ENCODE results near the gene KAT2B. TPM values are rescaled to one million over a fixed set of nuclear protein-coding genes. Genes with fewer than 3 reads are reported as not detected.

KAT2B gene
- total and polyA plus RNA-seq, 2 of the 8 experiments (the other 6 are each of a cell fraction or from before 2014, with no cell fraction given) = 0.24 to 0.91 TPM

- no peak overlapping the region for H2BK20ac ChIP-seq (ENCODE audit: low read length)
- WGBS, 2 experiments (ENCODE audit: extremely low coverage in 1 of 2, insufficient coverage in 1 of 2, insufficient read length in 1 of 2, insufficient replicate concordance in 2 of 2, low coverage in 1 of 2, low lambda C conversion rate in 2 of 2, missing lambda C conversion rate in 1 of 2) = 89% methylated on average over 2 of the region's 2 CpGs; no CpG with 5 or more reads in 1 of the 2 experiments
- H3K27me3 ChIP-seq (replicated peaks in 1 of 4; ENCODE audit: control insufficient read depth in 3 of 4, extremely low read depth in 1 of 4, insufficient read depth in 3 of 4, low read length in 3 of 4) = no peaks in the 10 kb centered on the region
- H3K56ac ChIP-seq (replicated peaks; ENCODE audit: insufficient read length, low read depth, low read length) = no peak overlapping the region
- FAIRE-seq (no peak), DNase-seq (ENCODE audit: low read depth in 1 of 2, low spot score in 2 of 2) (no peak)
- POLR2A ChIA-PET (ENCODE audit: partially characterized antibody) = no interaction called here
- no peak overlapping the region for H3K27ac ChIP-seq (ENCODE audit: low read depth, low read length)
- H3K23ac ChIP-seq (ENCODE audit: insufficient read length) = no peak overlapping the region
- no peaks in the 10 kb centered on the region for H3K79me1 ChIP-seq (ENCODE audit: low read depth, low read length)
- no peak overlapping the region for H2AFZ ChIP-seq (ENCODE audit: low read length)
- no peak overlapping the region for H4K91ac ChIP-seq (replicated peaks; ENCODE audit: insufficient read length, low read length)
- H4K5ac ChIP-seq (ENCODE audit: insufficient read length, low read depth, low read length) = no peak overlapping the region
- H4K20me1 ChIP-seq (replicated peaks in 1 of 2; ENCODE audit: control insufficient read depth in 1 of 2, insufficient read depth in 2 of 2, low read length in 2 of 2) = no peaks in the 10 kb centered on the region
- no peak overlapping the region for H2BK15ac ChIP-seq (ENCODE audit: low read length)
- no peaks in the 10 kb centered on the region for H3K79me2 ChIP-seq (ENCODE audit: control insufficient read depth in 1 of 2, insufficient read depth in 2 of 2, low read length in 2 of 2)
- no peaks in the 10 kb centered on the region for H3K36me3 ChIP-seq (ENCODE audit: control insufficient read depth in 2 of 4, insufficient read depth in 4 of 4, low read length in 3 of 4)
- peaks cover 0 to 7% (median 0%) of the 10 kb centered on the region in 4 experiments; a peak in 1 of 7 replicates for H3K4me1 ChIP-seq (replicated peaks in 1 of 4; ENCODE audit: control insufficient read depth in 3 of 4, insufficient read depth in 4 of 4, low read length in 3 of 4)
- CTCF ChIA-PET (ENCODE audit: partially characterized antibody) = no interaction called here
- no peak for TF ChIP-seq CREB1 (IDR thresholded peaks at IDR 0.05)
- TF ChIP-seq POU5F1 (IDR thresholded peaks at IDR 0.05; ENCODE audit: low read depth, low read length) = no peak
- no peak for TF ChIP-seq SP1 (IDR thresholded peaks at IDR 0.05; ENCODE audit: low read depth, low read length)
- TF ChIP-seq TCF12 (IDR thresholded peaks at IDR 0.05; ENCODE audit: low read depth, low read length) = no peak
- no peak for TF ChIP-seq CBX8 (IDR thresholded peaks at IDR 0.05; ENCODE audit: borderline replicate concordance, low read depth, low read length)
- no peak for TF ChIP-seq TEAD4 (IDR thresholded peaks at IDR 0.05; ENCODE audit: low read depth, low read length)
- no peak for TF ChIP-seq POLR2A (IDR thresholded peaks at IDR 0.05; ENCODE audit: control extremely low read depth in 1 of 2, low read depth in 2 of 2, low read length in 2 of 2)
- no peak for TF ChIP-seq SP4 (IDR thresholded peaks at IDR 0.05; ENCODE audit: low read length)
- H3K9ac ChIP-seq (replicated peaks in 1 of 4; ENCODE audit: extremely low read depth in 1 of 4, low read depth in 3 of 4, low read length in 3 of 4) = no peak overlapping the region
- H3K4me2 ChIP-seq (ENCODE audit: insufficient read depth in 1 of 2, low read depth in 2 of 2, low read length in 2 of 2) = no peak overlapping the region
- H3K9me3 ChIP-seq (ENCODE audit: insufficient read depth in 2 of 2, low read depth in 1 of 2, low read length in 1 of 2) = no peaks in the 10 kb centered on the region
- no peak overlapping the region for H2BK12ac ChIP-seq (ENCODE audit: low read depth, low read length)
- no peaks in the 10 kb centered on the region for H3K23me2 ChIP-seq (ENCODE audit: low read depth, low read length)
- H2BK120ac ChIP-seq (replicated peaks; ENCODE audit: low read depth, low read length) = no peak overlapping the region
- no peak overlapping the region for H3K18ac ChIP-seq (ENCODE audit: extremely low read depth, low read length)
- H2AK5ac ChIP-seq (ENCODE audit: low read depth, low read length) = no peak overlapping the region
- H4K8ac ChIP-seq (ENCODE audit: extremely low read depth, insufficient read depth, low read length) = no peak overlapping the region
- no peak overlapping the region for H3K4ac ChIP-seq (replicated peaks; ENCODE audit: insufficient read length, low read depth, low read length)
- H2BK5ac ChIP-seq (ENCODE audit: low read depth, low read length) = no peak overlapping the region
- H3K14ac ChIP-seq (ENCODE audit: insufficient read length) = no peak overlapping the region
- no peak overlapping the region for H3K4me3 ChIP-seq (ENCODE audit: extremely low read depth in 1 of 4, insufficient read depth in 2 of 4, low read depth in 3 of 4, low read length in 4 of 4)
Measured at GRCh38 chr3:20108869-20109268, 68.6 kb downstream of the KAT2B start.
